ENCODE data around the gene SHMT2.
"Not testable (repeated sequence)": the region's sequence is repeated elsewhere in the genome, so short reads cannot be mapped to it uniquely, and the experiment has no call there.

SHMT2 gene

DNA sequence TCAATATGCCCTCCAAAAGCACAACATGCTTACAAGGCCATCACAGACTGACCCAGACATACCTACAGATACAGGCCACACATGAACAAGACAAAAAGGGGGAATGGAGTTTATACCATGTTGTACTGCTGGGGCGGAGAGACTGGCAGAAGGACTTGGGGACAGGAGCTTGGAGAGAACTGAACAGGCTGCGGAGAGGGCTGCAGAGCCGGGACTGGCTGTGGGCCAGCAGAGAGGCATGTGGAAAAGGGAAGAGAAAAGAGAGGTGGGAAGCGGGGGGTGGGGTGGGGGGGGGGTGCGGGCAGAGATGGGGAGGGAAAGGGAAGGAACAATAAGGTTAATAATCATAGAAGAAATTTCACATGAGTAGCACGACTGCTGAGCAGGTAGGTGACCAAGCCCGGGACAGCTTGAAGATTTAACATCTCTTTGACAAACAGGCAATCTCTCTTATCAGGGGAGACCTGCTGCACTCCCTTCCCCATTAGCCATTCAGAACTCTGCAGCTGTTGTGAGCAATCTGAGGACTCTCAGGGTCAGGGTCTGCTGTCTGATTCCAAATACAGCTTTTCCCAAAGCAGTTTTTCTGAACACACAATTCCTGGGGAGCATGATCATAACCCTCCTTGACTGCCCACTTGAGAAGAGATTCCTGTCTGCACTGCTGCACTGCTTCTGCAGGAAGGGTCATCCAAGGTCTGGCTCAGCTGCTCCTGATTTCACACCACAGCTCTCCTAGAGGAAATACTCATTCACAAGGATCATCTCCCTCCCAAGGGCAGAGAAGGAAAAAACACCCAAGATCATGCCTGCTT is 43.0 kb downstream of the SHMT2 start:
- DNase-seq, result no peak

DNA sequence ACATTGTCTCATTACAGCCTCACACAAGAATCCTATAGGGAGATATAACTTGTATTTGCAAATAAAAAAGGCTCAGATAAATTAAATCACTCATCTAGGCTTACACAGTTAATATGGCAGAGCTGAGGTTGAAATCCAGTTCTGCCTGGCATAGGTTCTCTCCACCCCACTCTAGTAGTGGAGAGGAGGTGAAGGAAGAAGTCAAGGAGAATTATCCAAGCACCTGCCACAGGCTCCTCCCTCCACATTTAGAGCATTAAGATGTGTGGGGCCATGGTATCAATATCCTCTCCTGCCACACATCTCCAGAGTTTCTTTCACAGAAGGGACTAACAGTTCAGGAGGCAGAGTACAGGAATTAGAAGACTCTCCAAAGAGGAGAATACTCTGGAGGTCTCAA is 44.0 kb downstream of the SHMT2 start:
- no peak for DNase-seq

DNA sequence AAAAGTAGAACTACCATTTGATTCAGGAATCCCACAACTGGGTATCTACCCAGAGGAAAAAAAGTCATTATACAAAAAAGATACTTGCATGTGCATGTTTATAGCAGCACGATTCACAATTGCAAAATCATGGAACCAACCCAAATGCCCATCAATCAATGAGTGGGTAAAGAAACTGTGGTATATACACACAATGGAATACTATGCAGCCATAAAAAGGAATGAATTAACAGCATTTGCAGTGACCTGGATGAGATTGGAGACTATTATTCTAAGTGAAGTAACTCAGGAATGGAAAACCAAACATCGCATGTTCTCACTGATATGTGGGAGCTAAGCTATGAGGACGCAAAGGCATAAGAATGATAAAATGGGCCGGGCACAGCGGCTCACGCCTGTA is 46.7 kb downstream of the SHMT2 start:
- not testable (repeated sequence) for DNase-seq

DNA sequence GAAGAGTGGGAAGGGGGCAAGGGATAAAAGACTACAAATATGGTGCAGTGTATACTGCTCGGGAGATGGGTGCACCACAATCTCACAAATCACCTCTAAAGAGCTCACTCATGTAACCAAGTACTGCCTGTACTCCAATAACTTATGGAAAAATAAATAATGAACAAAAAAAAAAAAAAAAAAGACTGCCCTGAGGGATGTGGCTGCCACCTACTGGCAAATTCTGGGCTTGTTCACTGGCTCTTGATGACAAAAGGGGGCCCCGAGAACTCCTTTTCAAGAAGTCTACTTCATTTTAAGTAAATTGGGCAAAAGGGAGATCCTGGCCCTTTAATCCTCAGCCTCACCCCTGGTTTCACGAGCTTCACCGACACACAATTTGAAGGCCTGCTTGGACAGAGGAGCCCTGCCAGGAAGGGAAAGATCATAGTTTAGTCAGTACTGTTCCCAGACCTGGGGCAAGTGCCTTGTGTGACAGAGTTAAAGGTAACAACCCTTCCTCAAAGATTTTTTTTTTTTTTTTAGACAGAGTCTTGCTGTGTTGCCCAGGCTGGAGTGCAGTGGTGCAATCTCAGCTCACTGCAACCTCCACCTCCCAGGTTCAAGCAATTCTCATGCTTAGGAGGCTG is 47.5 kb downstream of the SHMT2 start:
- DNase-seq, result no peak

DNA sequence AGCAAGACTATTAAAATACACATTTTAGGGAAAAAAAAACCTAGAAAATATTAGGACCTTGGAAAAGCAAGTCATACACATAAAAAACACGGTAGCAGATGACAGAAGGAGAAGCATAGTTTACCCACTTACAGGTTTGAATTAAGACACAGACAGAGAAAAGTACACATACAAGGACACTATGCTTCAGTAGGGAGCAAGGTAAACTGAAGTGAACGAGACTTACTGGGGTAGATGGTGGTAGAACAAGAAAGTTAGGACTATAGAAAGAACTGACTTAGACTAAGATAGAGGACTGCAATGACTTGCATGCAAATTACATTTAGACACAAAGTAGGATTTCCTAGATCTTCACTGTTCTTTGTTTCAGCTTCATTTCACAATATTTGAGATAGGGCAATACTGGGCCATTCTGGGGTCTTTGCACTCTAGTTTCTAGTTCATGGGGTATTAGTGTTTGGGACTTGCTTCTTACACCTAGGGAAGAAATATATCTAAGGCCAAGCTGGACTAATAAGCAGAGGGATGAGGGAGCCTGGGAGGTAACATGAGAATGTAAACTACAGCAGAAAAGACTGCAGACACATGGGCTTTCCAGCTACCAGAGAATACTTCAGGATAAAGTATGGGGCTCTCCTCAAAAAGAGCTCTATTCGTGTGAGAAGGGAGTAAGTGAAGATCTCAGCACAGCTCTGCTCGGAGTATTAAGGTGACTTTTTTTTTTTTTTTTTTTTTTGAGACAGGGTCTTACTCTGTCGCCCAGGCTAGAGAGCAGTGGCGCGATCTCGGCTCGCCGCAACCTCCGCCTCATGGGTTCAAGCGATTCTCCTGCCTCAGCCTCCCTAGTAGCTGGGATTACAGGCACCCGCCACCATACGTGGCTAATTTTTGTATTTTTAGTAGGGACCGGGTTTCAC is 49.2 kb downstream of the SHMT2 start:
- no peak for DNase-seq

DNA sequence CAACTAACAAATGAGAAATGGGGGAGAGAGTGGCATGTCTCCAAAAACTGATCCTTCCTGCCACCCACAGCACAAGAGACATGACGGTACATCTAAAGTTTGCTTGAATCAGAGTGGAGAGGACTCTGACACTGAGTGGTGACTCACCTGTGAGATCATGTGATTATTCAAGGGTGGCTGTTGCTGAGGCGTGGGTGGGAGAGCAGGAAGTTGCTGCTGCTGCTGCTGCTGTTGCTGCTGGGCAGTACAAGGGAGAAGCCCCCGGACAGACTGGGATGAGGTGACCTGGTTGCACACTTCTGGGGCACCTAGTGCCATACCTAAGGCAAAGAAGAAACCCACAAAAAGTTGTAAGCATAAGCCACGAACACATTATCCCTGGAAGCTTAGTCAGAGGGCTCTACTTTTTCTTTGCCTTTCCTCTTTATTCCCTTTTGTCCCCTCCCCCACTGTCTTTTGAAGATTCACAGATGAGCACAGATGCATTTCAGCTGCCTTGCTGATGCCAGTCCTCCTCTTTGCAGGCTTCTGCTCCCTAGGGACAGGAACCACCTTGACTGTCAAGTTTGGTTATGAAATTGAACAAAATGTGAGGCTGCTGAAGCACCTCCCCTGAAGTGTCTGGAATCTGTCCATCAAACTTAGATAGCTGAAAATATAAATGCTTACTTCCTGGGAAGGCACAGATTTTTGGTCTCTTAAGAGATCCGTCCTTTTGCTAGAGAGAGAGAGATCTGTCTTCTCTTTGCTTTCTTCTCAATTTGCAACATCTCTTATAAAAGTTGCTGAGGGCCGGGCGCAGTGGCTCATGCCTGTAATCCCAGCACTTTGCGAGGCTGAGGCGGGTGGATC is 50.9 kb downstream of the SHMT2 start:
- peak; percentile 10 for DNase-seq

DNA sequence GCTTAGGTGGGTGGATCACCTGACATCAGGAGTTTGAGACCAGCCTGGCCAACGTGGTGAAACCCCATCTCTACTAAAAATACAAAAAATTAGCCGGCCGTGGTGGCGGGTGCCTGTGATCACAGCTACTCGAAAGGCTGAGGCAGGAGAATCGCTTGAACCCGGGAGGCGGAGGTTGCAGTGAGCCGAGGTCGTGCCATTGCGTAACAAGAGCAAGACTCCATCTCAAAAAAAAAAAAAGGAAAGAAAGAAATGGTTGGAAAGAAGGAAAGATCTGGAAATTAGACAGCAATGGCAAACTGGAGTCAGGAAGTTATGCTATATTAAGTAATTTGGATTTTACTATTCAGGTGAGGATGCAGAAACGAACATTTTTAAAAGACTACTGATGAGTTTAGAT is 52.6 kb downstream of the SHMT2 start:
- not testable (repeated sequence) for DNase-seq

All from GDM1 (cell line).